IPS DF 6.9 (cell line): ENCODE measurements around the gene COX8C.
A peak's percentile ranks its signal among the peaks of the same experiment; 100 is the strongest.

ENCODE experiments used
- DNase-seq: peaks from one replicate; pipeline ENCODE4 v3.0.0-alpha.2; 2013; ENCODE audit warnings: low read depth, low spot score
- H3K27ac ChIP-seq: one replicate; pipeline ENCODE4 v1.5.1; 2013; ENCODE audit warnings: low read length, control low read depth
- H3K27me3 ChIP-seq: 2 replicates; pipeline ENCODE4 v1.6.1; 2013; ENCODE audit warnings: mild to moderate bottlenecking, low read length; ENCODE audit not compliant: control insufficient read depth, insufficient read depth
- H3K36me3 ChIP-seq: 2 replicates; pipeline ENCODE4 v1.6.1; 2013; ENCODE audit warnings: low read length; ENCODE audit not compliant: control insufficient read depth, insufficient read depth
- H3K4me1 ChIP-seq: 2 replicates; pipeline ENCODE4 v1.6.1; 2013; ENCODE audit warnings: low read length; ENCODE audit not compliant: control insufficient read depth, insufficient read depth
- H3K4me3 ChIP-seq: 2 replicates; pipeline ENCODE4 v1.5.1; 2013; ENCODE audit warnings: mild to moderate bottlenecking, low read length
- H3K9me3 ChIP-seq: 2 replicates; pipeline ENCODE4 v1.6.1; 2013; ENCODE audit warnings: low read length, inconsistent platforms; ENCODE audit not compliant: control insufficient read depth, insufficient read depth
- WGBS: extraction: QIAGEN DNeasy Blood & Tissue Kit; methylation state at CpG from one replicate; pipeline ENCODE4 v1.1.7; 2013; ENCODE audit warnings: mixed read lengths, missing lambda C conversion rate; ENCODE audit not compliant: insufficient read length, insufficient coverage; 5-methylcytosine and 5-hydroxymethylcytosine counted together

The COX8C gene

DNA sequence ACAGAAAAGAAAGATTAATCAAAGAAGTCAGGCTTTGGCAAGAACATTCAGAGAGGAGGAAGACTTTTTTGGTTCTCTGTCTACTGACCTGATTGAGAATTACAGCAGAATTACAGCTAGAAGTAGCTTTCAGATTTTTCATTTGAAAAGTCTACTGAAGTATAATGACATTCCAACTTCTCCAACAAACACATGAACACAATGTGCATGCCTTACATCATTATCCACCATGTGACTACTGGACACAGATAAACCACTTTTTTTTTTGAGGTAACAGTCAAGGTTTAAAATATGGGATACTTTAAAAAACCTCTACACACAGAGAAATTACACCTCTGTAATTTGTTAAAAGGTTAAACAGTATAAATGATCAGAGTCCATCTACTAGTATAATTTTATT lies 26.5 kb upstream of the COX8C start:
- no peak for DNase-seq
- H3K36me3 ChIP-seq: no peaks in the 10 kb centered on the region
- H3K27me3 ChIP-seq: no peaks in the 10 kb centered on the region
- H3K9me3 ChIP-seq: no peaks in the 10 kb centered on the region
- peaks cover 1% of the 10 kb centered on the region; the same call in 1 of the 2 replicates for H3K4me1 ChIP-seq
- H3K4me3 ChIP-seq: no peak overlapping the region
- H3K27ac ChIP-seq: no peak overlapping the region

DNA sequence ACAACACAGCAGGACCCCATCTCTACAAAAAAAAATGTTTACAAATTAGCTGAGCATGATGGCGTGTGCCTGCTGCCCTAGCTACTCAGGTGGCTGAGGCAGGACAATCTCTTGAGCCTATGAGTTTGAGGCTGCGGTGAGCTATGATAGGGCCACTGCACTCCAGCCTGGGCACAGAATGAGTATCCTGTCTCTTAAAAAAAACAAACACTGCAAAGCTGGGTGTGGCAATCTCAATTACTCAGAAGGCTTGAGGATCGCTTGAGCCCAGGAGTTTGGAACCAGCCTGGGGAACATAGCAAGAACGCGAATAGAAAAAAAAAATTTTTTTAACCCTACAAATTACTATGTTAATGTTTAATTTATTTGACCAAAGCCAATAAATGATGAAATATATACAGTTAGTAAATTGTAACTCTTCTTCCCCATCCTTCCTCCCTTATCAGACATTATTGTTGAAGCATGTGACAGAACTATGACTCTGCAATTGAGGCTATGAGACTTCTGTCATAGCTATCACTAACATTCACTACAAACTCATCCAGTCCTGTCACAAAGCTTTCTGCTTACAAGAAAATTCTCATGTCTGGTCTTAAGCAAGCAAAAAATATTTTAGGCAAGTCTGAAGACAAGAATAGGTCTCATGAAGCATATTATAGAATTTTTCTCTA lies 23.9 kb upstream of the COX8C start:
- DNase-seq: no peak

DNA sequence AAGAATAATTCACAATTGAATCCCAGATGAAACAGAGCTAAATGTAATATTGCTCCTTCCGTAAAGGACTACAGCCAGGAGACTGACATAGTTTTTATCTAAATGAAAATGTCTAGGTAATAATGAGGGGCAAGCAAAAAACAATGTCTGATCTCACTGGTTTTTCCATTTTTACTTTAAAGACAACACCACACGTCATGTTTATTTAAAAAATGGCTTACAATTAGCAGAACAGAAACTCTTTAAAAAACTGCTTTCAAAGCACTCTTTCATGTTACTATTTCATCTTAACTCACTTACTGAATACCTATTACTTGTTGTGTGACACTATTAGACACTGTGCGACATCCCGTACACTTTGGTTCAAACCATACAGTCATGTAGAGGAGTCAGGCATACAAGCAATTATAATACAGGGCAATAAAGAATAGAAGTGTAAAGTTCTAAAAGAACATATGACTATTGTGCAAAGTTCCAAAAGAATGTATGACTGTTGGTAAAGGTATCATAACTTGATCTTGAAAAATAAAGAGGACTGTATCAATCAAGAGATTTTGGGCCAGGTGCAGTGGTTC lies 23.3 kb upstream of the COX8C start:
- H3K27ac ChIP-seq: no peak overlapping the region
- WGBS: no CpG with 5 or more reads among the region's 4 CpGs
- no peaks in the 10 kb centered on the region for H3K9me3 ChIP-seq

More for the DNA sequence above, 23.9 kb upstream of the COX8C start:
- WGBS: no CpG with 5 or more reads among the region's 5 CpGs
- H3K4me3 ChIP-seq: no peak overlapping the region
- H3K4me1 ChIP-seq: 0 out of 2 replicates have a peak, but pooled peaks cover 1% of the 10 kb centered on the region
- H3K9me3 ChIP-seq: no peaks in the 10 kb centered on the region
- H3K36me3 ChIP-seq: no peaks in the 10 kb centered on the region
- no peaks in the 10 kb centered on the region for H3K27me3 ChIP-seq
- no peak overlapping the region for H3K27ac ChIP-seq

DNA sequence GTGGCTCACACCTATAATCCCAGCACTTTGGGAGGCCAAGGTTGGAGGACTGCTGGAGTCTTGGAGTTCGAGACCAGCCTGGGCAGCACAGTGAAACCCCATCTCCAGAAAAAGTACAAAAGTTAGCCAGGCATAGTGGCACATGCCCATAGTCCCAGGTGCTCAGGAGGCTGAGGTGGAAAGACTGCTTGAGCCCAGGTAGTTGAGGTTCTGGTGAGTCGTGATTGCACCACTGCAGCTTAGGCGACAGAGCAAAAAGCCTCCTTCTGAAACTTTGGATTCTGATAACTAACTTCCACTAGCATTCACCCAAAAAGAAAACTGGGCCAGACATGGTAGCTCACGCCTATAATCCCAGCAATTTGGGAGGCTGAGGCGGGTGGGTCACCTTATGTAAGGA lies 20.8 kb upstream of the COX8C start:
- no peaks in the 10 kb centered on the region for H3K36me3 ChIP-seq
- H3K9me3 ChIP-seq: no peaks in the 10 kb centered on the region
- no peaks in the 10 kb centered on the region for H3K27me3 ChIP-seq
- H3K4me1 ChIP-seq: 0 out of 2 replicates have a peak, but pooled peaks cover 1% of the 10 kb centered on the region
- no CpG with 5 or more reads among the region's 5 CpGs for WGBS
- no peak overlapping the region for H3K27ac ChIP-seq
- no peak for DNase-seq
- no peak overlapping the region for H3K4me3 ChIP-seq

More for the DNA sequence above, 23.3 kb upstream of the COX8C start:
- no peak for DNase-seq
- Histone ChIP-seq H3K4me1 (0 out of 2 replicates have a peak, but pooled peaks cover 1% of the 10 kb centered on the region), H3K4me3 (no peak overlapping the region), H3K36me3 (no peaks in the 10 kb centered on the region), H3K27me3 (no peaks in the 10 kb centered on the region)

DNA sequence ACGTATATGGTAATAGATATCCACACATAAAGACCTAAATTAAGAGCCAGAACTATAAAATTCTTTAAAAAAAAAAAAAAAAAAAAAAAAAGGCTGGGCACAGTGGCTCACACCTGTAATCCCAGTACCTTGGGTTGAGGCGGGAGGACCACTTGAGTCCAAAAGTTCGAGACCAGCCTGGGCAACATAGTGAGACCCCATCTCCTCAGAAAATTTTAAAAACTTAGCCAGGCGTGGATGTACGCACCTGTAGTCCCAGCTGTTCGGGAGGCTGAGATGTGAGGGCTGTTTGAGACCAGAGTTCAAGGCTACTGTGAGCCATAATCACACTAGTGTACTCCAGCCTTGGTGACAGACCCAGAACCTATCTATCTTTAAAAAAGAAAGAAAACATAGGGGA lies 18.4 kb upstream of the COX8C start:
- H3K27me3 ChIP-seq: no peaks in the 10 kb centered on the region
- H3K36me3 ChIP-seq: no peaks in the 10 kb centered on the region
- DNase-seq: no peak
- no peaks in the 10 kb centered on the region for H3K4me1 ChIP-seq
- H3K27ac ChIP-seq: no peak overlapping the region
- H3K9me3 ChIP-seq: no peaks in the 10 kb centered on the region
- H3K4me3 ChIP-seq: no peak overlapping the region
- WGBS: no CpG with 5 or more reads among the region's 6 CpGs

DNA sequence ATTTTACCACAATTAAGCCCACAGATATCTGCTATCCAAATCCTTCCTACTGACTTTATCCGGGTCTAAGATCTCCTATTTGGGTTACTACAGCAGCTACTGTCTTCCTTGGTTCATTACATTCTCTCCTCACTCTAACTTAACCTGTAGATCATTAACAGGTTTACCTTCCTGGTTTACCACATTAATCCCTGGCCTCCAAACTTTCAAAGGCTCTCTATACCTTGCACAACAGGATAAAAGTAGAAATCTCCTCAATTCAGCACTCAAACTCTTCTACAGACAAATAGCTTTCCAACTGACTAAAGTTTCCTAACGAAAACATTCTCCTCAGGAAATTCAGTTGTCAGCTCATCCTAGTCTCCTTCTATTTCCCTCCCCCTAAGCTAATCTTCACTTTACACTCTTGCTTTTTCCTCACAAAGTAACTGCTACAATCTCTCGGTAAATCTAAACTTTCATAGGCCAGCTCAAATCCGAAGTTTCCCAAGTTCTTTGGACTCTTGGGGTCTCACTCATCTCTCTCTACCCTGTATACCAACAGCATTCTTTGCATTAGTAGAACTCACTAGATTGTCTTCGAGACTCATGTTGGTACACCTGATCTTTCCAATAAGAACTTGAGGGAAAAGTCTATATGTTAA lies 16.9 kb upstream of the COX8C start:
- H3K4me3 ChIP-seq: no peak overlapping the region
- H3K9me3 ChIP-seq: no peaks in the 10 kb centered on the region
- no peaks in the 10 kb centered on the region for H3K36me3 ChIP-seq
- no peaks in the 10 kb centered on the region for H3K4me1 ChIP-seq
- no CpG with 5 or more reads among the region's 5 CpGs for WGBS
- H3K27me3 ChIP-seq: no peaks in the 10 kb centered on the region
- no peak overlapping the region for H3K27ac ChIP-seq
- DNase-seq: no peak

DNA sequence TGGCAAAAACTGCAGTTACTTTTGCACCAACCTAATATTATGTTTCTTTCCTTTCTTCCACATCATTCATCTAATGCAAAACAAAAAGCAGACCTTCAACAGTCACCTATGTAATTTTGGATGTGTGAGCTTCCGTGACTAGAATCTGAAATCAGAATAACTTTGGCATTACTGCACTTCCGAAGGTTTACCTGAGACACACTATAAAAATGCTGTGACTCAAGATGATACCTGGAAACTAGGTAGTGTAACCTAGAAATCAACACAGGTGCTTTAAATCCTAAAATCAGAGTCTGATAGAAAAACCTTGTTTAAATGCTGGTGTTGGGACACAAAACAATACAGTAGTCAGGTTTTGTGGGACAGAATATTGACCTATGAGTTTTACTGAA lies 16.4 kb upstream of the COX8C start:
- no CpG with 5 or more reads among the region's 2 CpGs for WGBS
- no peaks in the 10 kb centered on the region for H3K4me1 ChIP-seq
- no peaks in the 10 kb centered on the region for H3K9me3 ChIP-seq
- H3K36me3 ChIP-seq: no peaks in the 10 kb centered on the region
- no peak overlapping the region for H3K4me3 ChIP-seq
- H3K27ac ChIP-seq: no peak overlapping the region
- H3K27me3 ChIP-seq: no peaks in the 10 kb centered on the region
- DNase-seq: no peak

DNA sequence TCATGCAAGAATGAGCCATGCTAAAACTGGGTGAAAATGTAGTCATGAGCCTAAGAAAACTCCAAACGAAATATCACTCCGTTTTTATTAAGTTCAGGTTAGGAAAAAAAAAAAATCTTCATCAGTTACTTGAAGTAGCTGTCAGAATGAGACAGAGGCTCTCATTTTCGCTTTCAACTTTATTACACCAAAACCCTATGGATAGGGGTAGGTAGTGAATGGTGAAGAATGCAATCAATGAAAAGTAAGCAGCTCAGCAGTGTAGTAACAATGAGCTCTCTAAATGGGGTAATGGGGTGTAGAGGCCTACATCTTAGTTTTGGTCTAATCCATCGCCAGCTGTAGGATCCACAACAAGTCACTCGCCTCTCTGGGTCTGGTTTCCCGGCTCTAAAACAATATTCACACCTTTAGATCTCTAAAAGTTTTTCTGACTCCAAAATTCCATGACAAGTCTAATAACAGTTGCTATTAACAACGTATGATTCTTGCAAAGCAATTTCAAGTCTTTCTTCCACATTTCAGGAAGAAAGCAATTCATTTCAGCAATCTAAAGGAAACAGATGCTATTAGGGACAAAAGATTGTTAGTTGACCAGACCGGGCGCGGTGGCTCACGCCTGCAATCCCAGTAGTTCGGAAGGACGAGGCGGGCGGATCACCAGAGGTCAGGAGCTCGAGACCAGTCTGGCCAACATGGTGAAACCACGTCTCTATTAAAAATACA lies 15.8 kb upstream of the COX8C start:
- Histone ChIP-seq H3K4me1 (no peaks in the 10 kb centered on the region), H3K36me3 (no peaks in the 10 kb centered on the region), H3K27ac (no peak overlapping the region), H3K4me3 (no peak overlapping the region), H3K27me3 (no peaks in the 10 kb centered on the region), H3K9me3 (no peaks in the 10 kb centered on the region)
- DNase-seq: no peak
- WGBS: no CpG with 5 or more reads among the region's 17 CpGs

DNA sequence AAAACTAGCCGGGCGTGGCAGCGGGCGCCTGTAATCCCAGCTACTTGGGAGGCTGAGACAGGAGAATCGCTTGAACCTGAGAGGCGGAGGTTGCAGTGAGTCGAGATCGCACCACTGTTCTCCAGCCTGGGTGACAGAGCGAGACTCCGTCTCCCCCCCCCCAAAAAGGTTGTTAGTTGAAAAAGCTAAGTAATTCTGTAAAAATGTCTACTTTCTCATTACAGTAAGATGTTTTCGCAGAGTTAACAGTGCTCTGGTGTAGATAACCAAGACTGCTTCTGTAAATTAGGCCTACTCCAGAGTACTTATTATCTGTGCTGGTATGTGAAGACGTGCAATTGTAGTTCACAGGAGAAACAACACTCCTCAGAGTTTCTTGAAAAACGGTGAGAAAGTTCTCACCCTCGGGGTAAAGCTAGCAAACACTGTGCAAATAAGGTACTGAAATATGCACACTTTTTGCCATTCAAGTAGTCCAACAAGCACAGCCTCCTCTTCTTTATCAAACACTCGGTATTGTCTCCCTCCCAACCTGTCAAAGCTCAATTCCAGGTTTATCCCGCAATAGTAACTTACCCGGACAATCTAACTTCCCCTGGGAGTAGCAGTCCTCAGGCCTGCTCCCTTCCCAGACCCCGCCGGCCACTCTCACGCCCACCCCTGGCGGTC lies 15.1 kb upstream of the COX8C start:
- WGBS: no CpG with 5 or more reads among the region's 21 CpGs
- Histone ChIP-seq H3K4me1 (no peaks in the 10 kb centered on the region), H3K4me3 (peak overlapping the region; percentile 80; the same call in 1 of the 2 replicates), H3K36me3 (no peaks in the 10 kb centered on the region), H3K27ac (no peak overlapping the region), H3K9me3 (no peaks in the 10 kb centered on the region; the same call in 1 of the 2 replicates), H3K27me3 (no peaks in the 10 kb centered on the region)
- DNase-seq: no peak

DNA sequence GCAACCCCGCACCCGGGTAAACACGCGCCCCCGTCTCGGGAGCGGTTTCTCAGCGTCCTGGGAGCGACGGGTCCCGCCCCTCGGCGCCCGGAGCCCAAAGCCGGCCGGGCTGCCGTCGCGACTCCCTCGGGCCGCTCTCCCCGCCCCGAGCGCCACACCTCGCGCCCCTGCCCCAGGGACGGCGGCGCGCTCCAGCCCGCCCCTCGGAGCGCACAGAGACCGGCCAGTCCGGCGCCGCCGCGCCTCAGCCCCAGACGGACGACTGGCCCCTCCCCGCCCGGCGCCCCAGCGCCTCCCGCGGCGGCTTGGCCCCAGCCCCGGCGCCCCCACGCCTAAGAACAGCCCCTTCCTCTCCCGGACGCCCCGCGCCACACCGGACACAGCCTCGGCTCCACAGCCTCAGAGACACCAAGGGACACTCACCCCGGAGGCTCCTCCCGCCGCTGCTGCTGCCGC lies 14.6 kb upstream of the COX8C start:
- no peaks in the 10 kb centered on the region for H3K36me3 ChIP-seq
- DNase-seq: no peak
- no peaks in the 10 kb centered on the region for H3K27me3 ChIP-seq
- no CpG with 5 or more reads among the region's 61 CpGs for WGBS
- H3K27ac ChIP-seq: no peak overlapping the region
- peak overlapping the region; percentile 80 for H3K4me3 ChIP-seq
- H3K4me1 ChIP-seq: no peaks in the 10 kb centered on the region
- no peaks in the 10 kb centered on the region; the same call in 1 of the 2 replicates for H3K9me3 ChIP-seq
